ENCODE data around the gene IRX4. TPM values are rescaled to one million over a fixed set of nuclear protein-coding genes. Genes with fewer than 3 reads are reported as not detected.

Gene IRX4
- total and polyA plus RNA-seq, 9 of the 15 experiments (the other 6 are each of a cell fraction or from before 2014, with no cell fraction given), result not detected

GRCh38 chr5:1931604-1932231, 49.0 kb upstream of the IRX4 start:
- Histone ChIP-seq H3K9ac (ENCODE audit: insufficient read depth in 1 of 2, low read depth in 2 of 2, low read length in 2 of 2) (no peak overlapping the region), H3K4me2 (ENCODE audit: insufficient read depth, low read length) (no peak overlapping the region), H3K36me3 (ENCODE audit: control insufficient read depth, insufficient read depth, low read length) (no peaks in the 10 kb centered on the region; the same call in 2 of the 3 replicates), H3K4me3 (no peak overlapping the region), H4K20me1 (replicated peaks; ENCODE audit: control insufficient read depth, insufficient read depth, low read length) (no peaks in the 10 kb centered on the region; the same call in 1 of the 2 replicates), H3K9me1 (ENCODE audit: control insufficient read depth, insufficient read depth, low read length) (no peaks in the 10 kb centered on the region), H2AFZ (ENCODE audit: low read depth, low read length) (no peak overlapping the region), H3K79me2 (ENCODE audit: control insufficient read depth, insufficient read depth, low read length) (no peaks in the 10 kb centered on the region), H3K27ac (ENCODE audit: extremely low read depth, low read depth, low read length) (no peak overlapping the region), H3K27me3 (ENCODE audit: control insufficient read depth in 2 of 2, insufficient read depth in 2 of 2, low read length in 2 of 2) (peaks cover 4 to 63% of the 10 kb centered on the region in 2 experiments), H3K9me3 (replicated peaks; ENCODE audit: control insufficient read depth, insufficient read depth, low read depth, low read length) (peaks cover 8% of the 10 kb centered on the region; the same call in 1 of the 2 replicates), H3K4me1 (replicated peaks in 1 of 2; ENCODE audit: control insufficient read depth in 2 of 2, insufficient read depth in 2 of 2, low read length in 2 of 2) (peaks cover 0 to 15% of the 10 kb centered on the region in 2 experiments; a peak in 1 of 5 replicates)
- no peak for DNase-seq (ENCODE audit: extremely low read depth in 1 of 4, low spot score in 3 of 4)
- CTCF ChIA-PET (ENCODE audit: low intra/inter-chr PET ratio), result no interaction called here
- WGBS (ENCODE audit: insufficient coverage, low coverage, missing lambda C conversion rate), result 1% methylated on average over 25 of the region's 27 CpGs
- in situ Hi-C loops (cut with MboI), result no loop called here
- TF ChIP-seq HNRNPL (IDR thresholded peaks at IDR 0.05; ENCODE audit: low read depth, low read length) (no peak), PREB (CRISPR knock-in tag; IDR thresholded peaks at IDR 0.05) (no peak), KLF6 (CRISPR knock-in tag; IDR thresholded peaks at IDR 0.05; ENCODE audit: borderline replicate concordance) (no peak), PML (IDR thresholded peaks at IDR 0.05; ENCODE audit: low read length) (no peak), ZNF717 (CRISPR knock-in tag; IDR thresholded peaks at IDR 0.05) (no peak), CBX5 (IDR thresholded peaks at IDR 0.05; ENCODE audit: borderline replicate concordance, low read depth) (no peak), SMC3 (conservative IDR thresholded peaks at IDR 0.05; ENCODE audit: insufficient read depth, low read depth, low read length) (no peak), RNF2 (IDR thresholded peaks at IDR 0.05) (no peak), TGIF2 (CRISPR knock-in tag; IDR thresholded peaks at IDR 0.05) (no peak), POLR2A (conservative IDR thresholded peaks at IDR 0.05) (no peak), RFX5 (IDR thresholded peaks at IDR 0.05; ENCODE audit: low read depth, low read length) (no peak)
- POLR2A ChIA-PET, result interaction anchor here (0.8 kb wide), 1 partner anchor 245 kb away, joined by 3 read pairs; no protein-coding TSS in a partner anchor
- ATAC-seq, result peak; percentile 45; the same call in 2 of the 3 replicates
- FAIRE-seq, result no peak
- intact Hi-C loops (cut with micrococcal nuclease), result no loop called here
- no TSS peak for BruUV-seq (replicated peaks)

All from K562 (cell line).